HG03045 (cell line): Measurements from ENCODE around the gene AOC2.
"Not testable (repeated sequence)": the region's sequence is repeated elsewhere in the genome, so short reads cannot be mapped to it uniquely, and the experiment has no call there.

Source experiments
- ATAC-seq: cut with Tn5 transposase; IDR thresholded peaks from one replicate; pipeline ENCODE4 v1.9.1; 2021; ENCODE audit warnings: mild to moderate bottlenecking, moderate library complexity; ENCODE audit not compliant: unreplicated experiment

AOC2 gene

DNA sequence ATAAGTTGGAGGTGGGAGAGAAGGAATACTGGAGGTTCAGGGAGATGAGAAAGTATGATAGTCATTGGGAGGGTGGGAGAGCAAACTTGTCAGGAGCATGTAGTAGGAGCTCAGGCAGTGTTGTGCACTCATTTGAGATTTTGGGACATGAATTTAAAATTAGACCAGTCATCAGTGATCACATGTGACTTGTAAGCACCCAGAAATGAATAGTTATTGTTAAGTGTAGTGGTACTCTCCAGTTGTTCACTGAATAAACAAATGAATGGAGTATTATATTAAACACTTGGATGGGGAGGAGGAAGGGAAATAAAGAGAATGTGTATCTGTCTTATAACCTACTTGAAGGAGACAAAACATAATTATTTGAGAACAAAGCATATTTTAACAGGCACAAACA, 13.4 kb upstream of the AOC2 start:
- no peak for ATAC-seq

DNA sequence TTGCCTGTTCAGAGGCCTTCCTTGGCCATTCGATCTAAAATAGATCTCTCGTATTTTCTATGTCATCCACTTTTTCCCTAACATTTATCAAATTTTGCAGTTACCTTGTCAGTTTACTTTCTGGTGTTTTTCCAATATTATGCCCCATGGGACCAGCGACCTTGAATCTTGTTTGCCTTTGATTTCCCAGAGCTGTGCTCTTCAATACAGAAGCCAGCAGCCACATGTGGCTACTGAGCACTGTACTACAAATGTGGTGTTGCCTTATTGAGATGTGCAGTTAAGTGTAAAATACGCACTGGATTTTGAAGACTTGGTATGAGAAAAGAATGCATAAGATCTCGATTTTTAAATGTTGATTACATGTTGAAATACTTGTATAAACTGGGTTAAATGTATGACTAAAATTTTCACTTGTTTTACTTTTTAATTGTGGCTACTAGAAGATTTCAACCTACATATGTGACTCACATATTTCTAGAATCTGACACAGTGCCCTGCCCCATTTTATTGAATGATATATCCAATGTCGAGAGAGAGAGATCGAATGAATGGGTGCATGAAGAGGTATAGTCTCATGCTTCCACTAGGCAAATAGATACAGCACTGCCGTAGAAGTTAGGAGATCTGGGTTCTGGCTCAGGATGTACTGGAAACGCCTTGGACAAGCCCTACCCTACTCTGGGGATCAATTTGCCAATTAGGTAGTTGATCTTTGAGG, 12.0 kb upstream of the AOC2 start:
- no peak for ATAC-seq

DNA sequence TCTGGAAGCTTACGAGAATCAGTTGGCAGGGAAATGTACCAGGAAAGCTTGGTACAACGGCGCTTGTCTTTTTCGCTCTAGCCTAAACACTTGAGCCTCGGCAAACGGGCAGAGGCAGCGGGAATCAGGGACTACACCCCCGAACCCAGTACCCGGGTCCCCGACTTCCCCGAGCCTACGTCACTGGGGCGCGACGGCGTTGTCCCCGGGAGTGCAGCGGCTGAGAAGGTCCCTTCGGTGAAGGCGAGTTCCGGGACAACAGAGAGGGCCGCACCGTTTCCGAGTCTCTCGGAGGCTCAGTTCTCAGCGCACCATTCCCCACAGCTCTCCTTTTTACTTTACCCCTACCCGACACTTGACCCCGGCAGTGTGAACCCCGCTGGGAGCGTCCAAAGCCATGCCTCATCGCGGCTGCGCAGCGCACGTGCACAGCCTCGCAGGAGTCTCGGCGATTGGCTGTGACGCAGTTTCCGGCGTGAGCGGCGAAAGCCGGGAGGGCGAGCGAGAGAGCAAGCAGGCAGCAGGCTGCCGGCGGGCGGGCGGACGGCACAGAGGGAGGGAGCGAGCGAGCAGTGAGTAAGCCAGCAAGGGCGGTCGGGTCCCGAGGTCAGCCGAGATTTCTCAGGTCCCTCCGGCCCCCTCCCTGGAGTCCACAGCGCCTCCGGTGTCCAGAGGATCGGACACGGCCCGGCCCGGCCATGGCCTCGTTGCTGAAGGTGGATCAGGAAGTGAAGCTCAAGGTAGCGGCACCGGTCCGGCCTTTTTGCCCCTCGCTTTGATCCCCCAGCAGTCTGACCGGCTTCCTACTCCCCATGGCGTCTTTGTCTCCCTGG, 11.2 kb upstream of the AOC2 start, which contains the start of gene PSME3:
TSS of gene PSME3 (plus strand) at position 464 of the 833 bp plus-strand sequence. CDS start at position 699, 235 bp downstream.
- peak; percentile 82 for ATAC-seq

DNA sequence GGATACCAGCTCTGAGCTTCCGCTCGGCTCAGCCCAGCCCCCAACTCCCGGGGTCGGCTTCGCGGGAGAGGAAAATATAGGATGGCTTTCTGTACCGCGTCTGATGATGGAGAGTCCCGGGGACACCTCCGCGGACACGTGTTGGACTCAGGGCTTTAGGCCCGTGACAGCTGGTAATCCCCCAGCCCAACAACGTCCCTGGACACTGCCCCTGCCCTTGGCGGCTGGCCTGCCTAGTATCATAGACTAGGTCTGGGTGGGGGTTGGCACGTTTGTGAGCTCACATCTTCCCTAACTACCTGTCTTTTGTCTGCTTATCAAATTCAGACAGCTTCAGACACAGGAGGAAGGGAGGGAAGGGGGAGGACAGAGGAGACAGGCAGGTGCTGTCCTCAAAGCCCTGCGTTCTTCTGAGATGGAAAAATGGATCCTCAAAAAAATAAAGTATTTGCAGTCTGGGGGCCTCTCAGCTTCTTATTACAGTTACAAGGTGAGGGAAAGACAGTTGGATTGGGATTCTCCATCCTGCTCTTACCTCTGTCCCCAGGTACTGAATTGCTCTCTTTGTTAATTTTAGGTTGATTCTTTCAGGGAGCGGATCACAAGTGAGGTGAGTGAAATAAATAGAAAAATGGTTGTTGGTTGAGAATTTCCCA, 10.5 kb upstream of the AOC2 start:
- peak; percentile 16 for ATAC-seq

DNA sequence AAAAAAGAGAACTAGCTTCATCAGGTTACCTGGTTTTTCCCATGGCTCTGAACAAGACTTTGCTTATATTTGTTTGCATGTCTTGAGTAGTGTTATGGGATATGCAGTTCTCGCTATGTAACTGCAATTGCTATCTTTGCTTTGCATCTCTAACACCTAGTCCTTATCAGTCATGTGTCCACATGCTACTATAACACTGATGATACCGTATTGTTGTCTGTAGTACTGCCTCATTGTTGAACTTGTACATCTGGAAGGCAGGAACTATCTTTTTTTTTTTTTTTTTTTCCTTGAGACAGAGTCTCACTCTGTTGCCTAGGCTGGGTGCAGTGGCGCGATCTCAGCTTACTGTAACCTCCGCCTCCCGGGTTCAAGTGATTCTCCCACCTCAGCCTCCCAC, 8.6 kb upstream of the AOC2 start:
- ATAC-seq, result no peak

DNA sequence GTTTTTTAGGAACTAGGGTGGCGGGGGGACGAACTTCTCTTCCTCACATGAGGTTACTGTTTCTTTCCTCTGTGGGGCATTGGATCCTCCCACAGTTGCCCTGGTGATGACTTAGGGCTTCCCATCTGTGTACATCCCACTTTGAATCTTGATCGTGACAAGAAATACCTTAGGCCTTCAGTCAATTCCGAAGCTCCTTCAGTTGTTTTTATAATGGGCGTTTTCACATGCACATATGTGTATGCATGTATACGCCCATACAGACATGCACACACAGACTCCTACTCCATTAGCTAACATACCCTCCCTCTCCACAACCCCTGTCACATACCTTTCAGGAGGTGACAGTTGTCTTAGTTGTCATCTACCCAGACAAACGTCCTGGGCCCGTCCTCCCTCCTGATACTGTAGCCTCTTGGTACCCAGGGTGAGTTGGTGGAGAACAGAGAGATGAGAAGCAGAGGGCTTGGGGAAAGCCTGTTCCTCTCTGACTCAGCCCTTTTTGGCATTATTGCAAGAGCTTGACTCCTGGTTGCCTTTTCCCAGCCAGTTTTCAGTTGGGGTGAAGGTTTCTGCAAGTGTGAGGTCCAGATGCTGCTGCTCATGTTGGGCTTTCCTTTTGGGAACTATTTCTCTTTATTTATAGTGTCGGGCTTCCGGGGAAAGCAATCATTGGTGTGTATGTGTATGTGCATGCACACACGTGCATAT, 2.2 kb upstream of the AOC2 start:
- ATAC-seq, result no peak

DNA sequence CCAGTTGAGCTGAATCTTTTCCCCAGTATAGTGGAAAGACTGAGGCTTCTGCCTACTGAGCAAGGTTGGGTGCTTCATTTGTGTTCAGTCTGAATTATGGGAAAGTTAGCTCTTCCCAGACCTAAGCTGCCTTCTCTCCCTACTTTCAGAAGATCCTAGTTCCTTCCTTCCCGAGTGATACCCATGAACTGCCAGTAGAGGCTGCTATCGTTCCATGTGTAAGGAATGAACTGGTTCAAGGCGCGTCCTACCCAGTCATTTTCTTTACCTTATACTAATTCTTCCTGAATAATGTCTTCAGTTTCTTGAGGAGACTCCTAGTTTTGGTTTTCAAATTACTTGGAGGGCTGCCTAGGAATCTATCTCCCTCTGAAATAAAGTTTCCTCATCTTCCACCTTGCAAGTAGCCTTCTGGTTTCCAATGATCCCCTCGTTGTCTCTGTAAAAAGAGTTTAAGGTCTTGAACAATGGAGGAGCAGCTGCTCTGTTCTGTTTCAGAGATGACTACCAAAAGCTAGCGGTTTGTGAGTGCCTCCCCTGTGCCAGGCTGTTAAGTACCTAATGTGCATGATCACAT, 934 bp upstream of the AOC2 start:
- ATAC-seq, result no peak

DNA sequence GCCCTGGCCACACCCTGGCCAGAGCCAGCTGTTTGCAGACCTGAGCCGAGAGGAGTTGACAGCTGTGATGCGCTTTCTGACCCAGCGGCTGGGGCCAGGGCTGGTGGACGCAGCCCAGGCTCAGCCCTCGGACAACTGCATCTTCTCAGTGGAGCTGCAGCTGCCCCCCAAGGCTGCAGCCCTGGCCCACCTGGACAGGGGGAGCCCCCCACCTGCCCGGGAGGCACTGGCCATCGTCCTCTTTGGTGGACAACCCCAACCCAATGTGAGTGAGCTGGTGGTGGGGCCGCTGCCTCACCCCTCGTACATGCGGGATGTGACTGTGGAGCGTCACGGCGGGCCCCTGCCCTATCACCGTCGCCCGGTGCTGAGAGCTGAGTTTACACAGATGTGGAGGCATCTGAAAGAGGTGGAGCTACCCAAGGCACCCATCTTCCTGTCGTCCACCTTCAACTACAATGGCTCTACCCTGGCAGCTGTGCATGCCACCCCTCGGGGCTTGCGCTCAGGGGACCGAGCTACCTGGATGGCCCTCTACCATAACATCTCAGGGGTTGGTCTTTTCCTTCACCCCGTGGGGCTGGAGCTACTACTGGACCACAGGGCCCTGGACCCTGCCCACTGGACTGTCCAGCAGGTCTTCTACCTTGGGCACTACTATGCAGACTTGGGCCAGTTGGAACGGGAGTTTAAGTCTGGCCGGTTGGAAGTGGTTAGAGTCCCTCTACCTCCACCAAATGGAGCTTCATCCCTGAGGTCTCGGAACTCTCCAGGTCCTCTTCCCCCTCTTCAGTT, 578 bp downstream of the AOC2 start:
- ATAC-seq, result no peak

DNA sequence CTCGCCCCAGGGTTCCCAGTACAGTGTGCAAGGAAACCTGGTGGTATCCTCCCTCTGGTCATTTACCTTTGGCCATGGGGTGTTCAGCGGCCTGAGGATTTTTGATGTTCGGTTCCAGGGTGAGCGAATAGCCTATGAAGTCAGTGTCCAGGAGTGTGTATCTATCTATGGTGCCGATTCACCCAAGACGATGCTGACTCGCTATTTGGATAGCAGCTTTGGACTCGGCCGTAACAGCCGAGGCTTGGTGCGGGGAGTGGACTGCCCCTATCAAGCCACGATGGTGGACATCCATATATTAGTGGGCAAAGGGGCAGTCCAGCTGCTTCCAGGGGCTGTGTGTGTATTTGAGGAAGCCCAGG, 1.2 kb downstream of the AOC2 start:
- ATAC-seq, result no peak

DNA sequence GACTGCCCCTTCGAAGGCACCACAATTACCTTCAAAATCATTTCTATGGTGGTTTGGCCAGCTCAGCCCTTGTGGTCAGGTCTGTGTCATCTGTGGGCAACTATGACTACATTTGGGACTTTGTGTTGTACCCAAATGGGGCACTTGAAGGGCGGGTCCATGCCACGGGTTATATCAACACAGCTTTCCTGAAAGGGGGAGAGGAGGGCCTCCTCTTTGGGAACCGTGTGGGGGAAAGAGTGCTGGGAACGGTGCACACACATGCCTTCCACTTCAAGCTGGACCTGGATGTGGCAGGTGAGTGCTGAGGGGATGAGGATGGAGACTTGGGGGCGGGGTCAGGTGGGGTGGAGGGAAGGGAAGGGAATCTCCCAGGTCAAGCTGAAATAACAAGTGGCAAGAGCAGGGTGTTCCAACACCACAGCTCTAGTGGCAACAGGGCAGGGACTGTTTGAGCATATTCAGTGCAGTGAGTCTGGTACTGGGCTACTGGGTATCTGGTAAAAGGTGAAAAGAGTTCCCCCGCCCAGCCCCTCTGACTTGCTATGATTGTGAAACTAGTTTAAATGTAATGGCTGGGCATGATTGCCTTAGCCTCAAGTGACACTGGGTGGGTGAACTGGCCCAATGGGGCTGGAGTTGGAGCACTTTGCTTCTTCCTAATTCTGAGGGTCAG, 1.7 kb downstream of the AOC2 start:
- no peak for ATAC-seq

DNA sequence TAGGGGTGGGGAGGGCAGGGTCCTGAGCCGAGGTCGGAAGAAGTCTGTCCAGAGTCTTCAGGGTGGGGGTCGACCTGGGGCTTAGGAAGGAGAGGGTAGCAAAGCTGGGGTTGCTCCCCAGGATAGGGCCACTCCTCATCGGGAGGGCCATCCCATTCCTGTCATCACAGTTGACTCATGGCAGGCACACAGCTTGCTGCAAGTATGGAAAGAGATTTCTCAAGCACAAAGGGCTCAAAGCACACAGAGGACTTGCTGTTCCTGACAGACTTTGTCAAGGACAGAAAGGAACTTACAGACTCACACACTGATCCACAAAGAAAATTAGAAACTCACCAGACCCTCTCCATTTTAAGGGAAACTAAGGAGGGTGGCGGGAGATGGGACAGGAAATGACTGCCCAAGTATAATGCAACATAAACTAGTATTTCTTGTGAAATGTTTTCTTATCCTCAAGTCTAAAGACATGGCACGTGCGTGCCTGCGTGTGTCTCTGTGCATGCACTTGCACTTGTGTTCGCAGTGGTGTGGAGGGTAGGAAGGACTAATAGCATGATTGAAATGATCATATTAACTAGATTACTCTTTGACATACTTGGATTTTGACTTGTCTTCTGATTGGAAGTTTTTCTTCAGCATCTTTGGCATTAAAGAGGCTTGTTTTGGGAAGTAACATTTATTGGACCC, 2.4 kb downstream of the AOC2 start:
- no peak for ATAC-seq

DNA sequence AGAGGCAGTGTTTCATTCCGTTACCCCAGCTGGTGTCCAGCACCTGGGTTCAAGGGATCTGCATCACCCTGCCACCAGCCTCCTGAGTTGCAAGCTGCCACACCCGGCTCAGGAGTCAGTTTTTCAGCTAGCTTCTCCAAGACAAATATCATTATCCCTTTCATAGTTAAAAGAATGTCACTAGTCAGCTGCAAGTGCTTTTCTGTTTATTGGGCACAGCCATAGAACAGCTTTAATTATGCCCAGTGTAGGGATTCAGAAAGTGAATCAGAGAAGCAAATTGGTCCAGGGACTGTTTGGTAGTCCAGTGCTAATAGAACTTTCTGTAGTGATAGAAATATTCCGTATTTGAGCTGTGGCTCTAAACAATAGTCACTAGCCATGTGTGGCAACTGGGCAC, 3.7 kb downstream of the AOC2 start:
- ATAC-seq, result no peak

DNA sequence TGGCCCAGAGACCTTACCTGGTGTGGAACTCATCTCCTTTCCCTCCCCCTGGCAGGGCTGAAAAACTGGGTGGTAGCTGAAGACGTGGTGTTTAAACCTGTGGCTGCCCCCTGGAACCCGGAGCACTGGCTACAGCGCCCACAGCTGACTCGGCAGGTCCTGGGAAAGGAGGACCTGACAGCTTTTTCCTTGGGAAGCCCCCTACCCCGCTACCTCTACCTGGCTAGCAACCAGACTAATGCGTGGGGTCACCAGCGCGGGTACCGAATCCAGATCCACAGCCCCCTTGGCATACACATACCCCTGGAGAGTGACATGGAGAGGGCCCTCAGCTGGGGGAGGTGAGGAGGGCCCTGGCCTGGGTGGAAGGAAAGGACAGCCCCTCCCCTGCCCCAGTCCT, 4.7 kb downstream of the AOC2 start:
- no peak for ATAC-seq

DNA sequence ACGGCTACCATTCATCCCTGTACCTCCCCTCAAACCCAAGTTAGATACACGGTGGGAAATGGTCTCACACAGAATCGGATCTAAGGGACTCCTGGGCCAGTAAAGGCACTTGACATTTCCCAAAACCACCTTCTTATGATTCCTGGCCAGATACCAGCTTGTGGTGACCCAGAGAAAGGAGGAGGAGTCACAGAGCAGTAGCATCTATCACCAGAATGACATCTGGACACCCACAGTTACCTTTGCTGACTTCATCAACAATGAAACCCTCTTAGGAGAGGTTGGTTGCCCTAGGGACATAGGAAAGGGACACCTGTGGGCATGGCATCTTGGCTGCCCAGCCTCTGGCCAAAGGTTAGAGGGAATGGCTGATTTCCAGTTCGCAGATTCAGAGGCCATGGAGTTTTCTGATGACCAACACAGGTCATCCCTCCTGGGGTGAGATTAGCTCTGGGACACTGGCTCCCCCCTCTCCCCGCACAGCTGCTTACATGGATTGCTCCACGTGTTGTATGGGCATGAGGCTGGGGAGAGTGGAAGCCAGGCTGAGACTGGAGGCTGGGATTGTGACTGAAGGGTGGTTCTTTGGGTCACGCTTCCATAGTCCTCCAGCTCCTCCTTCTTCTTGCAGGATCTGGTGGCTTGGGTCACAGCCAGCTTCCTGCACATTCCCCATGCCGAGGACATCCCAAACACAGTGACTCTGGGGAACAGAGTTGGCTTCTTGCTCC, 5.2 kb downstream of the AOC2 start:
- no peak for ATAC-seq

DNA sequence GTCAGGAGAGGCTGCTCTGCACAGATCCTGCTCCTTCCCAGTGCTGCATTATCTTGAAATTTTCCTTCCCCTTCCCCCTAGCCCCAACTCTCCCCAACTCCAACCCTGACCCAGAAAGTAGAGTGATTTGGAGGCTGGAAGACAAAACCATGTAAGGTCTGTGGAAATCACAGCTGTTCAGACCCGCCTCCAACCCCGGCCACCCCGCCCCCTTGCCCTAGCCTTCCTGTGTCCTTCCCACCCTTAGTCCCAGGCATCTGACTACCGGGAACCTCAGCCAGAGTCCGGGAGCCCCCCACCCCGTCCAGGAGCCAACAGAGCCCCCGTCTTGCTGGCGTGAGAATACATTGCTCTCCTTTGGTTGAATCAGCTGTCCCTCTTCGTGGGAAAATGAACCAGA, 6.6 kb downstream of the AOC2 start, which contains the start of gene AOC3:
TSS of gene AOC3 (plus strand) at position 246 of the 400 bp plus-strand sequence. CDS start at position 391, 145 bp downstream.
- no peak for ATAC-seq

DNA sequence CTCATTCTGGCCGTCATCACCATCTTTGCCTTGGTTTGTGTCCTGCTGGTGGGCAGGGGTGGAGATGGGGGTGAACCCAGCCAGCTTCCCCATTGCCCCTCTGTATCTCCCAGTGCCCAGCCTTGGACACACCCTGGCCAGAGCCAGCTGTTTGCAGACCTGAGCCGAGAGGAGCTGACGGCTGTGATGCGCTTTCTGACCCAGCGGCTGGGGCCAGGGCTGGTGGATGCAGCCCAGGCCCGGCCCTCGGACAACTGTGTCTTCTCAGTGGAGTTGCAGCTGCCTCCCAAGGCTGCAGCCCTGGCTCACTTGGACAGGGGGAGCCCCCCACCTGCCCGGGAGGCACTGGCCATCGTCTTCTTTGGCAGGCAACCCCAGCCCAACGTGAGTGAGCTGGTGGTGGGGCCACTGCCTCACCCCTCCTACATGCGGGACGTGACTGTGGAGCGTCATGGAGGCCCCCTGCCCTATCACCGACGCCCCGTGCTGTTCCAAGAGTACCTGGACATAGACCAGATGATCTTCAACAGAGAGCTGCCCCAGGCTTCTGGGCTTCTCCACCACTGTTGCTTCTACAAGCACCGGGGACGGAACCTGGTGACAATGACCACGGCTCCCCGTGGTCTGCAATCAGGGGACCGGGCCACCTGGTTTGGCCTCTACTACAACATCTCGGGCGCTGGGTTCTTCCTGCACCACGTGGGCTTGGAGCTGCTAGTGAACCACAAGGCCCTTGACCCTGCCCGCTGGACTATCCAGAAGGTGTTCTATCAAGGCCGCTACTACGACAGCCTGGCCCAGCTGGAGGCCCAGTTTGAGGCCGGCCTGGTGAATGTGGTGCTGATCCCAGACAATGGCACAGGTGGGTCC, 7.2 kb downstream of the AOC2 start:
- not testable (repeated sequence) for ATAC-seq

DNA sequence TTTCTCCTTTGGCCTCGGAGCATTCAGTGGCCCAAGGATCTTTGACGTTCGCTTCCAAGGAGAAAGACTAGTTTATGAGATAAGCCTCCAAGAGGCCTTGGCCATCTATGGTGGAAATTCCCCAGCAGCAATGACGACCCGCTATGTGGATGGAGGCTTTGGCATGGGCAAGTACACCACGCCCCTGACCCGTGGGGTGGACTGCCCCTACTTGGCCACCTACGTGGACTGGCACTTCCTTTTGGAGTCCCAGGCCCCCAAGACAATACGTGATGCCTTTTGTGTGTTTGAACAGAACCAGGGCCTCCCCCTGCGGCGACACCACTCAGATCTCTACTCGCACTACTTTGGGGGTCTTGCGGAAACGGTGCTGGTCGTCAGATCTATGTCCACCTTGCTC, 8.0 kb downstream of the AOC2 start:
- ATAC-seq, result no peak
